ENCODE results near the gene CAMK2D.
A peak's percentile ranks its signal among the peaks of the same experiment; 100 is the strongest.

The CAMK2D gene

DNA sequence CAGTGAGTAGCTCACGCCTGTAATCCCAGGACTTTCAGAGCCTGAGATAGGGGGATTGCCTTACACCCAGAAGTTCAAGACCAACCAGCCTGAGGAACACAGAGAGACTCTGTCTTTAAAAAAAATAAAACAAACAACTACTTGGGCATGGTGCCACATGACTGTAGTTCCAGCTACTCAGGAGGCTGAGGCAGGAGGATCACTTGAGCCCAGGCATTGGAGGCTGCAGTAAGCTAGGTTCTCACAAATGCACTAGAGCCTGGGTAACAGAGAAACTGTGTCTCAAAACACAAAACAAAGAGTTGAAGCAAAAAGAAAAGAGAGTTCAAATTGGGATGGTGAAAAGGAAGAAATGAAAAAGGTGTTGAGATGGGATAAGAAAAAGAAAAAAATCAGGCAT, 10.8 kb downstream of the CAMK2D start:
- H3K4me1 Mint-ChIP-seq = peaks cover 62% of the 10 kb centered on the region
- peaks cover 25% of the 10 kb centered on the region for H3K36me3 Mint-ChIP-seq
- H3K9me3 Mint-ChIP-seq = no peaks in the 10 kb centered on the region
- peak overlapping the region; percentile 30 for H3K27ac Mint-ChIP-seq
- H3K4me3 Mint-ChIP-seq = peak overlapping the region; percentile 0
- H3K27me3 Mint-ChIP-seq = no peaks in the 10 kb centered on the region

DNA sequence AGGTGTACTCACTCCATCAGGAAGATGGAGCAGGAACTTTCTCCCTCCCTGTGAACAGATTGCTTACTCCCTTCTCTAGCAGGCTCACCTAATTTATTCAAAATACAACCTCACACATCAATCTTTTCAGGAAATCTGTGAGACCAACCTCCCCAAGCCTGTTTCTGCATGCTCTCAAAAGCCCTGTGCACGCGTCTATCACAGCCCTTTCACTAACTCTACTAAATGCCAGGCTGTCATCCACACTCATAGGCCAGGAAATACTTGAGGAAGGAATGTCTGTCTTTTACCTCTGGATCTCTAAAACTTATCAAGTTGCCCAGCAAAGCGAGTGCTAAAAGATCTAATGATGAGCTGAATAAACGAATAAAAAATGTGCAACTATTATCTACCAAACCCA, 11.2 kb downstream of the CAMK2D start:
- Mint-ChIP-seq H3K36me3 (peaks cover 26% of the 10 kb centered on the region), H3K27ac (no peak overlapping the region), H3K9me3 (no peaks in the 10 kb centered on the region), H3K27me3 (no peaks in the 10 kb centered on the region), H3K4me3 (no peak overlapping the region), H3K4me1 (peaks cover 57% of the 10 kb centered on the region)

DNA sequence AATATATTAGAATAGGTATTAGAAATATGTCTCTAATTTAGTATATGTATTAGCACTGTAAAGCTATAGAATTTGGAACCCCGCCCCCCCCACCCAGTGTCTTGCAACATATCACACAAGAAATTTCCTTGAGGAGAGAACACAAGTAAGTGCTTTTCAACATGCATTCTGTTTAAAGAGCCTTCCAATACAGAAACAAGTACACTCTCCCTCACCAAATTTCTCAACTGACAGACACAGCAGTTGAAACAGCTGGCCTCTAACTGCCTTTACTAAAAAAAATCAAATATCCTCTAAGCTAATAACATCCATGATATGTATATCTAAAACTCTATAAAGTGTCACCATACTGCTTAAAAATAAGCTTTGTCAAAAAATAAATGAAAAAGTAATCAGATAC, 12.4 kb downstream of the CAMK2D start:
- Mint-ChIP-seq H3K27me3 (no peaks in the 10 kb centered on the region), H3K9me3 (no peaks in the 10 kb centered on the region), H3K36me3 (peaks cover 26% of the 10 kb centered on the region), H3K4me1 (peaks cover 48% of the 10 kb centered on the region), H3K27ac (no peak overlapping the region), H3K4me3 (no peak overlapping the region)

GRCh38 chr4:113747949-113748348, 13.6 kb downstream of the CAMK2D start:
- H3K27ac Mint-ChIP-seq = peak overlapping the region; percentile 63
- no peak overlapping the region for H3K4me3 Mint-ChIP-seq
- H3K4me1 Mint-ChIP-seq = peaks cover 41% of the 10 kb centered on the region
- H3K36me3 Mint-ChIP-seq = peaks cover 26% of the 10 kb centered on the region
- no peaks in the 10 kb centered on the region for H3K9me3 Mint-ChIP-seq
- H3K27me3 Mint-ChIP-seq = no peaks in the 10 kb centered on the region

DNA sequence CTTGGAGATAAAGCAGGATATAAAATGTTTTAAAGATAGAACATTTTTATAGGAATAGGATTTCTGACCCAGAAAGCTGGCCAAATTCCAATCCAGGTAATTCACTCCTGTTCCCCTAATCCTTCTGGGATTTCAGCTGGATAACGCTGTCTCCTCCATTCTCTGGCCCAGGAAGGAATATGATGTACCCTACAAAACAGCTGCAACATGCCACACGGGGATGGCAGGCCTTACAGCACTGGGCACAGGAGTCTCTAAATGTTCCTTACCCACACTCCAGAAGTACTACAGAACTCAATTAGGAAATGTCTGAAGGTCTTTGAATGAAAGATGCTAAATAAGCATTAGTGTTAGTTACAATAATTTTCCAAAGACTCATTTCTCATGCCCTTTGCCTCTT, 15.8 kb downstream of the CAMK2D start:
- H3K9me3 Mint-ChIP-seq = no peaks in the 10 kb centered on the region
- peaks cover 43% of the 10 kb centered on the region for H3K4me1 Mint-ChIP-seq
- no peaks in the 10 kb centered on the region for H3K27me3 Mint-ChIP-seq
- H3K27ac Mint-ChIP-seq = no peak overlapping the region
- H3K4me3 Mint-ChIP-seq = no peak overlapping the region
- H3K36me3 Mint-ChIP-seq = peaks cover 32% of the 10 kb centered on the region

DNA sequence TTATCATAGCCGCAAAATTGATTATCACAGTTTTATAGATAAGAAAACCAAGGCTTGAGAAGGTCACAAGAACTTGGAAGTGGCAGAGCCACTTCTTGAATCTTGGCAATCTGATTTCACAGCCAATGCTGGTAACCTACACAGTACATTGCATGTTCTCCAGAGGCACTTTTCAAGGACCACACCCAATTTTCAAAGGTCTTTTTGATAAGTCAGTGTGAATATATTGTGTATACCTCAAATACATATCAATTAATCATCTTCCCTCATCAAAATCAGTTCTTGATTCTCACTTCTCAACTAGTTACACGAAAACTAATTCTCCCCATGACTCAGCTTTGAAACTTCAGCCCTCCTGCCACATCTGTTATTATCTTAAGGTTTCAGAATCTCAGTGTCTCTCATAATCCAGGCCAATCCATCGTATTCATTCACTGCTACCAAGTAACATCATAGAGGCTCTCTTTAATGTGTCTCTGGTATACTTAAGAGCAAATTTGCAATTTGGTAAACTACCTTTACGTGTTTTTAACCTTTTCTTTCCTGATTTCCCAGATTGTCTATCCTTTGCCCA, 16.8 kb downstream of the CAMK2D start:
- no peak overlapping the region for H3K4me3 Mint-ChIP-seq
- no peaks in the 10 kb centered on the region for H3K27me3 Mint-ChIP-seq
- peaks cover 27% of the 10 kb centered on the region for H3K36me3 Mint-ChIP-seq
- H3K4me1 Mint-ChIP-seq = peaks cover 43% of the 10 kb centered on the region
- H3K9me3 Mint-ChIP-seq = no peaks in the 10 kb centered on the region
- H3K27ac Mint-ChIP-seq = no peak overlapping the region

- H3K9me3 Mint-ChIP-seq = no peaks in the 10 kb centered on the region
- H3K4me3 Mint-ChIP-seq = no peak overlapping the region
- H3K36me3 Mint-ChIP-seq = peaks cover 34% of the 10 kb centered on the region
- H3K27ac Mint-ChIP-seq = no peak overlapping the region
- no peaks in the 10 kb centered on the region for H3K27me3 Mint-ChIP-seq
- peaks cover 49% of the 10 kb centered on the region for H3K4me1 Mint-ChIP-seq
Observed at GRCh38 chr4:113743690-113744089, 17.8 kb downstream of the CAMK2D start.

DNA sequence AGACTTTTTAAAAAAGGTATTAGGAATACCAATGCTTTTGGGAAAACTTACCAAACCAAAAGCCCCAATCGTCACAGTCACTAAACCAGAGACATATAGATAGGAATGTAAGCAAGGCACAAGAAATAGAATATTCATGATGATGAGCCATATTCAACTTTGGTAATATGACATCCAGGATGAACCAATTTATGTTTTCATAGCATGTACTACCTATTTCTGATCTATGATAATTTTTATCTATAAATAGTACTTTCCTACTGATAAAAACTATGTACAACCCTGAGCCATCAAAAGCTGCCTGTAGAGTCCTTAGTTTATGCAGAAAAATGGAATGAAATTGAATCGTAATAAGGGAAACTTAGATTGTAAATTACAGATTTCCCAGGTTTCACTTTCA, 18.9 kb downstream of the CAMK2D start:
- Mint-ChIP-seq H3K9me3 (no peaks in the 10 kb centered on the region), H3K36me3 (peaks cover 30% of the 10 kb centered on the region), H3K27me3 (no peaks in the 10 kb centered on the region), H3K27ac (no peak overlapping the region), H3K4me3 (no peak overlapping the region), H3K4me1 (peaks cover 50% of the 10 kb centered on the region)

GRCh38 chr4:113741956-113742355, 19.6 kb downstream of the CAMK2D start:
- Mint-ChIP-seq H3K4me1 (peaks cover 52% of the 10 kb centered on the region), H3K36me3 (peaks cover 30% of the 10 kb centered on the region), H3K27me3 (no peaks in the 10 kb centered on the region), H3K9me3 (no peaks in the 10 kb centered on the region), H3K27ac (peak overlapping the region; percentile 84), H3K4me3 (no peak overlapping the region)

GRCh38 chr4:113740857-113741379, 20.6 kb downstream of the CAMK2D start:
- Mint-ChIP-seq H3K4me1 (peaks cover 57% of the 10 kb centered on the region), H3K27ac (peak overlapping the region; percentile 37), H3K27me3 (no peaks in the 10 kb centered on the region), H3K9me3 (no peaks in the 10 kb centered on the region), H3K4me3 (peak overlapping the region; percentile 0), H3K36me3 (peaks cover 35% of the 10 kb centered on the region)

DNA sequence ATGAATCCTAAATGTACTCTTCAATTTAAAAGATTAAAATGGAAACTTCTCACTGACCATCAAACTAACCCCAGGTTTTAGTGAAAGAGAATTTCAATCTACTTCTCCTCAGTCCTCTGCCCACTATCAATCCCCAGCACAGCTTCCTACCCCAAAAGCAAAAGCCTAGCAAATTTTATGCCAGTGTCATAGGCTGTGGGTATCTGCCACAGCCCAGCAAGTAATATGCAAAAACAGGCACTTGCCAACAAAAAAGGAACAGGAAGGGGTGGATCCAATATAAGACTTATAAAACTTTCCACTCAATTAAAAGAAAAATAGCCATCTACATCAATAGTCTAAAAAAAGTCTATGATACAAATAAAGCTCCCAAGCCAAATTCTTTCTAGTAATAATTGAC, 22.3 kb downstream of the CAMK2D start:
- Mint-ChIP-seq H3K4me3 (peak overlapping the region; percentile 61), H3K27ac (peak overlapping the region; percentile 73), H3K36me3 (peaks cover 38% of the 10 kb centered on the region), H3K27me3 (no peaks in the 10 kb centered on the region), H3K4me1 (peaks cover 63% of the 10 kb centered on the region), H3K9me3 (no peaks in the 10 kb centered on the region)

- Mint-ChIP-seq H3K36me3 (peaks cover 38% of the 10 kb centered on the region), H3K9me3 (no peaks in the 10 kb centered on the region), H3K27ac (no peak overlapping the region), H3K4me3 (no peak overlapping the region), H3K27me3 (no peaks in the 10 kb centered on the region), H3K4me1 (peaks cover 73% of the 10 kb centered on the region)
Observed at GRCh38 chr4:113738251-113738650, 23.3 kb downstream of the CAMK2D start.

DNA sequence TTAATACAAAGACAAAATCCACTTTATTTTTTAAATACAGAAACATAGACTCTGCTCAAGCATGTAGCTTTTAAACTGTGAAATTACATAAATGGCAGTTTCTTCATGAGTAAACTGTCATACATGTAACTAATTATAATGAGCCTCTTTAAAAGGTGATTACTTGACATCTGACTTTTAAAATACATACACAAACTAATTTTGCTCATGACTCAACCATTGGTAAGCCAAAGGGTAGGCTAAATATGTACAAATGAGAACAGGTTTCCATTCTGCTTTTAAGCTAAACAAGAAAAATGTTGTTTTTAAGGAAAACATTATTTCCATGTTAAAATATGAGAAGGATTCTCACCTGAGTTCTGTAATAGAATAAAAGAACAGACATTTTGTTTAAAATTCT, 27.9 kb downstream of the CAMK2D start:
- Mint-ChIP-seq H3K4me1 (peaks cover 77% of the 10 kb centered on the region), H3K4me3 (no peak overlapping the region), H3K9me3 (no peaks in the 10 kb centered on the region)

GRCh38 chr4:113732967-113733527, 28.5 kb downstream of the CAMK2D start:
- Mint-ChIP-seq H3K27ac (peak overlapping the region; percentile 75), H3K4me3 (peak overlapping the region; percentile 5), H3K4me1 (peaks cover 79% of the 10 kb centered on the region), H3K36me3 (peaks cover 37% of the 10 kb centered on the region), H3K9me3 (no peaks in the 10 kb centered on the region), H3K27me3 (no peaks in the 10 kb centered on the region)

More for the DNA sequence above, 27.9 kb downstream of the CAMK2D start:
- no peaks in the 10 kb centered on the region for H3K27me3 Mint-ChIP-seq
- peak overlapping the region; percentile 75 for H3K27ac Mint-ChIP-seq
- peaks cover 35% of the 10 kb centered on the region for H3K36me3 Mint-ChIP-seq

DNA sequence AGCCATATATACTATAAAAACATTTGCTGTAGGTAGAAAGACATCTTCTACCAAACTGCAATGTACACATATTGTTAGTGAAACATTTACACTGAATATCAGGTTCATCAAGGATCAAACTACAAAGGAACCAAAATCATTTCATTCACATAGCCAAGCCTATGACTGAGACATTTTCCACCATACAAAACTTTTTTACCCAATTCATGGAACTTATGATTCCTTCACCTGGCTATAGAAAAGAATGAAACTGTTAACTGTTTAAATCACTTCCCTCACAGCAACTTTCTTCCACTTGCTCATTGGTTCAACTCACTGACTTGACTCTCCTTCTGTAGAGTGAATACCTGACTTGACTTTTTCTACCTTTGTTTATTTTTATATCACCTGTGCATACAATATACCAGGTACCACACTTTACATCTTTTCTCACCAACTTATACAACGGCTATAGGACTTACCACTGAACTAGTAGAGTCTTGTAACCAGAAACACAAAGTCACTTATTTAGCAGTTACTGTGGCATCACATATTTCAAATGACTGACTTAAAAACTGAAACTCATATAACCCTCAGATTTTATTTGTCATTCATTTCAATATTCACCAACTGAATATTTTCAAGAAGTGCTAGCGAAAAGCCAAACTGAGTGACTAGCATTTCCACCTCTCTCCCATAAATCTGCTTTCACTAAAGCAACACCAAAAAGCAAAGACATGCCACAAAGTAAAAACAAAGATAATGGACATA, 30.9 kb downstream of the CAMK2D start:
- Mint-ChIP-seq H3K4me3 (peak overlapping the region; percentile 56), H3K4me1 (peaks cover 85% of the 10 kb centered on the region), H3K36me3 (peaks cover 29% of the 10 kb centered on the region)

DNA sequence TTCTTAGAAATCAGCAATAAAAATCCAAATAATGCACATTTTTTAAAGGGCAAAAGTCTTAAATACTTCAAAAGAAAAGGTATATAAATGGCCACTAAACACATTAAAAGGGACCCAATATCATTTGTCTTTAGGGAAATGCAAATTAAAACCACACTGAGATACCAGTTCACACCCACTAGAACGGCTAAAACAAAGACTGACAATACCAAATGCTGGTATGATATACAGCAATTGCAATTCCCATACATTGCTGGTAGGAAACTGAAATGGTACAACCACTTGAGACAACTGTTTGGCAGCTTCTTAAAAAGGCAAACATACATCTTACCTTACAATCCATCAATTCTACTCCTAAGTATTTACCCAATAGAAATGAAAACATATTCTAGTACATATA, 33.7 kb downstream of the CAMK2D start:
- Mint-ChIP-seq H3K36me3 (peaks cover 23% of the 10 kb centered on the region), H3K4me1 (peaks cover 72% of the 10 kb centered on the region), H3K4me3 (peak overlapping the region; percentile 9), H3K9me3 (no peaks in the 10 kb centered on the region), H3K27me3 (no peaks in the 10 kb centered on the region), H3K27ac (peak overlapping the region; percentile 90)

More for the DNA sequence above, 30.9 kb downstream of the CAMK2D start:
- Mint-ChIP-seq H3K27ac (peak overlapping the region; percentile 94), H3K9me3 (no peaks in the 10 kb centered on the region), H3K27me3 (no peaks in the 10 kb centered on the region)

Data from activated naive CD4-positive, alpha-beta T cell treated with anti-CD3 and anti-CD28 coated beads, Interleukin-2, amount 50 U/mL, for 24 hours (primary cell).